GM20000 (cell line): ENCODE data around the gene KIF16B.

Experiments used
- DNase-seq: peaks from one replicate; pipeline ENCODE4 v3.0.0; 2012; ENCODE audit warnings: low spot score
- TF ChIP-seq, protein P1 (sequence below): IDR thresholded peaks from 2 replicates; pipeline ENCODE4 v1.5.1; 2012; ENCODE audit warnings: mild to moderate bottlenecking, control low read depth; ENCODE audit errors: extremely low read depth, missing control alignments

The KIF16B gene

DNA sequence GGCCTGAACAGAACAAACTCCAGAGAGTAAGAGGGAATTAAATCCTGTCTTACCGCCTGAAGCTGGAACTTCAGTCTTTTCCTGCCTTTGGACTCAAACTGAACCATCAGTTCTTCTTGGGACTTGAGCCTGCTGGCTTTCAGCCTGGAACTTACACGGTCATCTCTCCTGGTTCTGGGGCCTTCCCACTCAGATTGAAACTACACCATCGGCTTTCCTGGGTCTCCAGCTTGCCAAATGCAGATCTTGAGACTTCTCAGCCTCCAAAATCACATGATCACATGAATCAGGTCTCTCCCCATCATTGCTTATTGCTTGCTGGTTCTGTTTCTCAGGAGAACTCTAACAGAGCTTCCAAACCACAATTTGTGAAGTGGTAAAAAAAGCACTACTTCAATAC is 276.3 kb downstream of the KIF16B start:
- TF ChIP-seq, protein P1, sequence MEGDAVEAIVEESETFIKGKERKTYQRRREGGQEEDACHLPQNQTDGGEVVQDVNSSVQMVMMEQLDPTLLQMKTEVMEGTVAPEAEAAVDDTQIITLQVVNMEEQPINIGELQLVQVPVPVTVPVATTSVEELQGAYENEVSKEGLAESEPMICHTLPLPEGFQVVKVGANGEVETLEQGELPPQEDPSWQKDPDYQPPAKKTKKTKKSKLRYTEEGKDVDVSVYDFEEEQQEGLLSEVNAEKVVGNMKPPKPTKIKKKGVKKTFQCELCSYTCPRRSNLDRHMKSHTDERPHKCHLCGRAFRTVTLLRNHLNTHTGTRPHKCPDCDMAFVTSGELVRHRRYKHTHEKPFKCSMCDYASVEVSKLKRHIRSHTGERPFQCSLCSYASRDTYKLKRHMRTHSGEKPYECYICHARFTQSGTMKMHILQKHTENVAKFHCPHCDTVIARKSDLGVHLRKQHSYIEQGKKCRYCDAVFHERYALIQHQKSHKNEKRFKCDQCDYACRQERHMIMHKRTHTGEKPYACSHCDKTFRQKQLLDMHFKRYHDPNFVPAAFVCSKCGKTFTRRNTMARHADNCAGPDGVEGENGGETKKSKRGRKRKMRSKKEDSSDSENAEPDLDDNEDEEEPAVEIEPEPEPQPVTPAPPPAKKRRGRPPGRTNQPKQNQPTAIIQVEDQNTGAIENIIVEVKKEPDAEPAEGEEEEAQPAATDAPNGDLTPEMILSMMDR: no peak
- DNase-seq: no peak

DNA sequence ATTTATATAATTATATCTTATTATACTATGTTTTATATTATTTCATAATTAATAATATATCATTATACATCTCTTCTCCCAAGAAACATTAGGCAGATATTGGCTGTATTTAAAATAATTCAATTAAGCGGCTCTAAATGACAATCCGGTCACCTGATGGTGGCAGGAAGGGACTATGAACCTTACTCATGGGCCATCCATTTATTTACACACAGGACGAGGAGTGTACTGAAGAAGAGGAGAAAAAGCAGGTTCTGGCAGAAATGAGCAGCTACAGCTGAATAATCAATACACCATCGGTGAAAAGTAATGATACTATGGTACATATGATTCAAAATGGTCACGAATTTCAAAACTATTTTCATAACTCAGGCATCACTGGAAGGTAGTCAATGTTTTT is 277.7 kb downstream of the KIF16B start:
- DNase-seq: no peak
- TF ChIP-seq, protein P1: no peak

DNA sequence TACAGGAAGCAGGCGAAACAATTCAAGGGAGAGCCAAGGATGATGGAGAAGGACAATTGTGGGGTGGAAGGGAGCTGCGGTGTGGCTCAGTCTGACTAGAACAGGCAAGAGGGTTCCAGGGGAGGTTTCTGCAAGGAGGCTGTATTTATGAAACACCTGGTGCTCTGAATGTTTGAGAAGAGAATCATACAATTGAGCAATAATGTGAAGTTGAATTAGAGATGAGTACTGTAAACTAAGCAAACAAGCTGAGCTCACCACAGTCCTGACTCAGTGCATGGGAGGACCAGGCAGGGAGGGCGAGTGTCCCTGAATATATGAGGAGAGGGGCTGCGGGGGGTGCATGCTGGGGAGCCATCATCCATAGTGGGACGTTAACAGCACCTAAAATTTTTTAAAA is 279.7 kb downstream of the KIF16B start:
- TF ChIP-seq, protein P1: no peak
- no peak for DNase-seq

DNA sequence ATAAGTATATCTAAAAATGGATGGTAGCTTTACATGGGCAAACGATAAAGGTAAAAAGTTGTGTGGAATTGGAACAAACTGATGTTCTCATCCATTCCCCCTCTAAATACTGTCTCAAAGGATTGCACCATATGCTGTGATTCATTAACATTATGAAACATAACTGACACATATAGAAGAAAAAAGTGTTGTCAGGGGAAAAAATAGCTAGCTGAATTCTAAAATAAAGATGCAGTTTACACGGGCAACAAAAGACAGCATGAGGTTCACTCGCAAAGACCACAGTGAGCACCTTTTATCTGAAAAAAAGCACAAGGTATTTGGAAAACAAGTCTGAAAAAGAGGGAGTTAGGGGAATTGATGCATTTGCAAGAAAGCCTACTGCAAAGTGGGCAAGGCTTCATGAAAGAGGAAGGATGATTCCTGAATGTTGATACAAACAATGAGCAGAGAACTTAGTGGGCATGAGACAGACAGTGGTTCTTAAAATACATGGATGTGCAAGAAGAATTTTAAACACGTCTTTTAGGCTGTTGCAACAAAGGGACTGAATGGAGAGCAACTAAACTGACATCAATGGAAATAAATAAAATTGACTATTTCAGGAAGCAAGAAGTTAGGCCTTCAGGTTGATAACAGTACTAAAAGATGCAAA is 280.9 kb downstream of the KIF16B start:
- TF ChIP-seq, protein P1: no peak
- no peak for DNase-seq

DNA sequence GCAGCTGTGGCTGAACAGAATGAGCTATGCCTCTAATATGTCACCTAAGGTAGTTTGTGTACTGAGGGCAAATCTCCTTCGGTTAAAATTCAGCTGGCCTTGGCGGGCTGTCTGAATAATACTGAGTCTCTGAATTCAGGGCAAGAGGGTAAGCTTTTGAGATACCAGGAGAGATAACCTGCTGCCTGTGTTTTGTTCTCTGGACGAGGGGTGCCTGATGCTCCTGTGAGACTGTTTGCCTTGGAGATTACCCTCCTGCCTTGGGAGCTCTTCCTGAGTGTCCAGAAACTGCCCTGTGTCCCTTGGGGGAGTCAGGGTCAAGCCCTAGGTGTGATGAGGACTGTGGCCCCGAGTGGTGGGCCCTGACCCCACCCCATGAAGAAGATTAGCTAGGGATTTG is 282.9 kb downstream of the KIF16B start:
- TF ChIP-seq, protein P1: no peak
- DNase-seq: no peak

DNA sequence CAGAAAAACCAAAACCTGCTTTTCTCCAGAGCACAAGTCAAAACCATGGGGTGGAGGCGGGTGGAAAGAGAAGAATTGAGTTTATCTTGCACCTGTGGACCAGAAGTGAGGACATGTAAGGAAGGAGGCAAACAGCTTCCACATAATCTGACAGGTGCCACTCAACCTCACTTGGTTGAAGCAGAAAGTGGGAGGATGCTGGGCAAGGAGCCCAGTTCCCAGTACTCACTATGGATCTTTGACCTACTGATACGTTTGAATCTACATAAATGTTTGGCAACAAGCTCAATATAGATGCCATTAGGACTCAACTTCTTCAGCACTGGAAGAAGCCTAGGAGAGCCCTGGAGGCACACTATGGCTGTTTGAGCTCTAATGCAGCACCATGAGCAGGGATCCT is 285.5 kb downstream of the KIF16B start:
- TF ChIP-seq, protein P1: no peak
- DNase-seq: no peak

DNA sequence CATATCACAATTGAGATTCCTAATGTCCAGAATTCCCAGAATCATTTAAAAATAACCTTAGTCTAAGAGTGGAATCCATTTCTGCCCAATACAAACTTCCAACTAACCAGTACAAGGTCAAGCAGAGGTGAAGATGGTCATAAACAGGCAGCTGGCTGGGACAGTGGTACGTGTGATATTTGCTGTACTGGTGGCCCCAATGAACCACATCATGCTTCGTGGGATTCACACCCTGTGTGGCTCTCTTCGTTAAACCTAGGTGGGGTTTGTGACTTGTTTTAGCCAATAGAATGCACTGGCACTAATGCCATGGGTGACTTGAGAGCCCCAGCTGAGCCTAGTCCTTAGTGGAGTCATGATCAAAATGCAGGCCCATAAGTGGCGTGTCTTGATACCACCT is 286.6 kb downstream of the KIF16B start:
- TF ChIP-seq, protein P1: no peak
- DNase-seq: no peak
